ENCODE results near the gene ZDHHC14. TPM values are rescaled to one million over a fixed set of nuclear protein-coding genes. Genes with fewer than 3 reads are reported as not detected.

The ZDHHC14 gene
- total RNA-seq, 1 experiment from 2014 or later: 4.9 TPM

GRCh38 chr6:157656437-157656997 is 275.5 kb downstream of the ZDHHC14 start:
- DNase-seq (no peak), ATAC-seq (no peak)
- Histone ChIP-seq H3K9me2 (replicated peaks; ENCODE audit: low read length) (no peaks in the 10 kb centered on the region), H3K4me2 (ENCODE audit: low read length) (no peak overlapping the region), H3K9me3 (ENCODE audit: low read length) (no peaks in the 10 kb centered on the region), H3F3A (ENCODE audit: low read length, unreplicated experiment) (no peaks in the 10 kb centered on the region), H3K79me2 (ENCODE audit: low read length) (no peaks in the 10 kb centered on the region), H3K27ac (ENCODE audit: low read length) (no peak overlapping the region), H4K20me1 (ENCODE audit: low read length) (no peaks in the 10 kb centered on the region), H3K36me3 (ENCODE audit: low read depth, low read length) (no peaks in the 10 kb centered on the region), H3K9ac (ENCODE audit: low read length) (no peak overlapping the region), H2AFZ (ENCODE audit: low read length) (no peak overlapping the region), H3K27me3 (ENCODE audit: low read length) (no peaks in the 10 kb centered on the region), H3K4me1 (ENCODE audit: insufficient read depth, low read length) (no peaks in the 10 kb centered on the region), H3K4me3 (ENCODE audit: low read length) (no peak overlapping the region)
- intact Hi-C loops (cut with micrococcal nuclease): no loop called here
- ChIA-PET POLR2A (ENCODE audit: unreplicated experiment) (interaction anchor here (0.6 to 0.7 kb wide), 2 partner anchors 17 to 41 kb away, joined by 24 to 25 read pairs; no protein-coding TSS in a partner anchor), CTCF (no interaction called here)
- no TSS peak for BruUV-seq (replicated peaks)
- TF ChIP-seq CTCF (conservative IDR thresholded peaks at IDR 0.05; ENCODE audit: low read depth, low read length) (no peak), EZH2 (IDR thresholded peaks at IDR 0.05; ENCODE audit: low read length, unreplicated experiment) (no peak), EZH2phosphoT487 (IDR thresholded peaks at IDR 0.05; ENCODE audit: borderline replicate concordance, low read length) (no peak)

GRCh38 chr6:157657754-157658153 is 276.8 kb downstream of the ZDHHC14 start:
- intact Hi-C loops (cut with micrococcal nuclease): no loop called here
- ChIA-PET CTCF (no interaction called here), POLR2A (ENCODE audit: unreplicated experiment) (no interaction called here)
- H4K20me1 ChIP-seq (ENCODE audit: low read length): no peaks in the 10 kb centered on the region
- no peaks in the 10 kb centered on the region for H3F3A ChIP-seq (ENCODE audit: low read length, unreplicated experiment)
- H3K27me3 ChIP-seq (ENCODE audit: low read length): no peaks in the 10 kb centered on the region
- H3K27ac ChIP-seq (ENCODE audit: low read length): no peak overlapping the region
- H3K4me1 ChIP-seq (ENCODE audit: insufficient read depth, low read length): no peaks in the 10 kb centered on the region
- no peak overlapping the region for H3K4me3 ChIP-seq (ENCODE audit: low read length)
- no TSS peak for BruUV-seq (replicated peaks)
- DNase-seq: no peak
- no peaks in the 10 kb centered on the region for H3K9me3 ChIP-seq (ENCODE audit: low read length)
- H3K79me2 ChIP-seq (ENCODE audit: low read length): no peaks in the 10 kb centered on the region
- H3K4me2 ChIP-seq (ENCODE audit: low read length): no peak overlapping the region
- TF ChIP-seq EZH2 (IDR thresholded peaks at IDR 0.05; ENCODE audit: low read length, unreplicated experiment) (no peak), CTCF (conservative IDR thresholded peaks at IDR 0.05; ENCODE audit: low read depth, low read length) (no peak), EZH2phosphoT487 (IDR thresholded peaks at IDR 0.05; ENCODE audit: borderline replicate concordance, low read length) (no peak)
- no peak overlapping the region for H2AFZ ChIP-seq (ENCODE audit: low read length)
- no peak overlapping the region for H3K9ac ChIP-seq (ENCODE audit: low read length)
- H3K9me2 ChIP-seq (replicated peaks; ENCODE audit: low read length): no peaks in the 10 kb centered on the region
- H3K36me3 ChIP-seq (ENCODE audit: low read depth, low read length): no peaks in the 10 kb centered on the region
- ATAC-seq: no peak

- intact Hi-C loops (cut with micrococcal nuclease): no loop called here
- TF ChIP-seq CTCF (conservative IDR thresholded peaks at IDR 0.05; ENCODE audit: low read depth, low read length) (no peak), EZH2 (IDR thresholded peaks at IDR 0.05; ENCODE audit: low read length, unreplicated experiment) (no peak), EZH2phosphoT487 (IDR thresholded peaks at IDR 0.05; ENCODE audit: borderline replicate concordance, low read length) (no peak)
- H3K27me3 ChIP-seq (ENCODE audit: low read length): no peaks in the 10 kb centered on the region
- no peaks in the 10 kb centered on the region for H3K36me3 ChIP-seq (ENCODE audit: low read depth, low read length)
- no peaks in the 10 kb centered on the region for H3K4me1 ChIP-seq (ENCODE audit: insufficient read depth, low read length)
- no peak overlapping the region for H3K4me2 ChIP-seq (ENCODE audit: low read length)
- no peaks in the 10 kb centered on the region for H3K9me3 ChIP-seq (ENCODE audit: low read length)
- no peak overlapping the region for H2AFZ ChIP-seq (ENCODE audit: low read length)
- CTCF ChIA-PET: no interaction called here
- no peak overlapping the region for H3K27ac ChIP-seq (ENCODE audit: low read length)
- no peaks in the 10 kb centered on the region for H3F3A ChIP-seq (ENCODE audit: low read length, unreplicated experiment)
- no peak overlapping the region for H3K4me3 ChIP-seq (ENCODE audit: low read length)
- no TSS peak for BruUV-seq (replicated peaks)
- no peaks in the 10 kb centered on the region for H3K9me2 ChIP-seq (replicated peaks; ENCODE audit: low read length)
- no peaks in the 10 kb centered on the region for H4K20me1 ChIP-seq (ENCODE audit: low read length)
- H3K9ac ChIP-seq (ENCODE audit: low read length): no peak overlapping the region
- DNase-seq (no peak), ATAC-seq (no peak)
- H3K79me2 ChIP-seq (ENCODE audit: low read length): no peaks in the 10 kb centered on the region
- POLR2A ChIA-PET (ENCODE audit: unreplicated experiment): no interaction called here
Measured at GRCh38 chr6:157658301-157658700, 277.3 kb downstream of the ZDHHC14 start.

Measured in PC-3 (cell line).